T-helper 2 cell treated with Interferon-gamma antibody and Interleukin-4, amounts not matched to agents 5 μg/mL and 100 μg/mL, for 36 hours (primary cell): ENCODE results near the gene PCDHA12.
A peak's percentile ranks its signal among the peaks of the same experiment; 100 is the strongest.
"Not testable (repeated sequence)": the region's sequence is repeated elsewhere in the genome, so short reads cannot be mapped to it uniquely, and the experiment has no call there.

ENCODE experiments used
- DNase-seq: peaks from one replicate; pipeline ENCODE4 v3.0.0; 2021; ENCODE audit warnings: low spot score
- H3K27ac Mint-ChIP-seq: one replicate; pipeline ENCODE4 v1.8.0; 2021; ENCODE audit warnings: mild to moderate bottlenecking, mixed read lengths
- H3K27me3 Mint-ChIP-seq: one replicate; pipeline ENCODE4 v1.8.0; 2021; ENCODE audit warnings: low read depth, mixed read lengths
- H3K36me3 Mint-ChIP-seq: one replicate; pipeline ENCODE4 v1.8.0; 2021; ENCODE audit warnings: low read depth, mixed read lengths
- H3K4me1 Mint-ChIP-seq: one replicate; pipeline ENCODE4 v1.8.0; 2021; ENCODE audit warnings: low read depth, mixed read lengths
- H3K4me3 Mint-ChIP-seq: one replicate; pipeline ENCODE4 v1.8.0; 2022; ENCODE audit warnings: mild to moderate bottlenecking, moderate library complexity, mixed read lengths
- H3K9me3 Mint-ChIP-seq: one replicate; pipeline ENCODE4 v1.8.0; 2021; ENCODE audit warnings: mixed read lengths

PCDHA12 gene

GRCh38 chr5:140849831-140850634 lies 25.1 kb upstream of the PCDHA12 start:
- not testable (repeated sequence) for H3K4me1 Mint-ChIP-seq, H3K27ac Mint-ChIP-seq, H3K36me3 Mint-ChIP-seq, H3K4me3 Mint-ChIP-seq, H3K27me3 Mint-ChIP-seq, DNase-seq
- peaks cover 31% of the 10 kb centered on the region for H3K9me3 Mint-ChIP-seq

- Mint-ChIP-seq H3K36me3 (peaks cover 3% of the 10 kb centered on the region), H3K4me3 (no peak within 1 kb of the TSS), H3K4me1 (no peaks in the 10 kb centered on the region), H3K27me3 (no peaks in the 10 kb centered on the region), H3K27ac (no peak within 1 kb of the TSS), H3K9me3 (peaks cover 44% of the 10 kb centered on the region)
- DNase-seq = no peak
Observed at GRCh38 chr5:140855772-140856674, 19.1 kb upstream of the PCDHA12 start, which contains the start of gene PCDHA10. Gene PCDHA10, plus strand, starts transcription at chr5:140855897. Its CDS starts 152 bp downstream, at chr5:140856049.

GRCh38 chr5:140857177-140857986 lies 17.7 kb upstream of the PCDHA12 start:
- Mint-ChIP-seq H3K27ac (no peak overlapping the region), H3K27me3 (no peaks in the 10 kb centered on the region), H3K9me3 (peaks cover 48% of the 10 kb centered on the region), H3K36me3 (peaks cover 3% of the 10 kb centered on the region), H3K4me3 (no peak overlapping the region), H3K4me1 (no peaks in the 10 kb centered on the region)
- no peak for DNase-seq

- no peak for DNase-seq
Observed at GRCh38 chr5:140857987-140858240, 17.2 kb upstream of the PCDHA12 start.

GRCh38 chr5:140862441-140863295 lies 12.4 kb upstream of the PCDHA12 start:
- Mint-ChIP-seq H3K27me3 (no peaks in the 10 kb centered on the region), H3K36me3 (peaks cover 2% of the 10 kb centered on the region), H3K4me3 (no peak overlapping the region), H3K4me1 (no peaks in the 10 kb centered on the region), H3K27ac (no peak overlapping the region), H3K9me3 (peaks cover 24% of the 10 kb centered on the region)
- no peak for DNase-seq

More at GRCh38 chr5:140857987-140858240, 17.2 kb upstream of the PCDHA12 start:
- H3K4me1 Mint-ChIP-seq = no peaks in the 10 kb centered on the region
- peaks cover 3% of the 10 kb centered on the region for H3K36me3 Mint-ChIP-seq
- H3K27me3 Mint-ChIP-seq = no peaks in the 10 kb centered on the region
- H3K9me3 Mint-ChIP-seq = peaks cover 45% of the 10 kb centered on the region
- no peak overlapping the region for H3K27ac Mint-ChIP-seq
- H3K4me3 Mint-ChIP-seq = no peak overlapping the region

- H3K9me3 Mint-ChIP-seq = peaks cover 19% of the 10 kb centered on the region
- DNase-seq = no peak
- H3K36me3 Mint-ChIP-seq = no peaks in the 10 kb centered on the region
Observed at GRCh38 chr5:140868721-140869554, 6.2 kb upstream of the PCDHA12 start, which contains the start of gene PCDHA11. Gene PCDHA11, plus strand, starts transcription at chr5:140868957. Its CDS starts 147 bp downstream, at chr5:140869104.

GRCh38 chr5:140869555-140869886 lies 5.6 kb upstream of the PCDHA12 start:
- H3K9me3 Mint-ChIP-seq = peaks cover 21% of the 10 kb centered on the region
- H3K36me3 Mint-ChIP-seq = no peaks in the 10 kb centered on the region
- no peaks in the 10 kb centered on the region for H3K4me1 Mint-ChIP-seq
- no peak for DNase-seq
- H3K4me3 Mint-ChIP-seq = no peak overlapping the region
- no peak overlapping the region for H3K27ac Mint-ChIP-seq
- no peaks in the 10 kb centered on the region for H3K27me3 Mint-ChIP-seq

More at GRCh38 chr5:140868721-140869554, 6.2 kb upstream of the PCDHA12 start, which contains the start of gene PCDHA11:
- Mint-ChIP-seq H3K27ac (no peak within 1 kb of the TSS), H3K4me1 (no peaks in the 10 kb centered on the region), H3K27me3 (no peaks in the 10 kb centered on the region), H3K4me3 (no peak within 1 kb of the TSS)

GRCh38 chr5:140870221-140871201 lies 4.6 kb upstream of the PCDHA12 start:
- H3K27me3 Mint-ChIP-seq = no peaks in the 10 kb centered on the region
- H3K4me1 Mint-ChIP-seq = no peaks in the 10 kb centered on the region

GRCh38 chr5:140876541-140877261 lies 1.6 kb downstream of the PCDHA12 start:
- H3K4me1 Mint-ChIP-seq, H3K27me3 Mint-ChIP-seq, H3K27ac Mint-ChIP-seq, DNase-seq, H3K36me3 Mint-ChIP-seq, H3K4me3 Mint-ChIP-seq: not testable (repeated sequence)
- peaks cover 36% of the 10 kb centered on the region for H3K9me3 Mint-ChIP-seq

More at GRCh38 chr5:140870221-140871201, 4.6 kb upstream of the PCDHA12 start:
- no peak for DNase-seq
- Mint-ChIP-seq H3K4me3 (no peak overlapping the region), H3K36me3 (no peaks in the 10 kb centered on the region), H3K27ac (no peak overlapping the region), H3K9me3 (peaks cover 20% of the 10 kb centered on the region)

GRCh38 chr5:140877262-140877581 lies 2.1 kb downstream of the PCDHA12 start:
- H3K27ac Mint-ChIP-seq = no peak overlapping the region
- H3K36me3 Mint-ChIP-seq = no peaks in the 10 kb centered on the region
- no peaks in the 10 kb centered on the region for H3K27me3 Mint-ChIP-seq
- DNase-seq = no peak
- H3K9me3 Mint-ChIP-seq = peaks cover 36% of the 10 kb centered on the region
- no peak overlapping the region for H3K4me3 Mint-ChIP-seq
- H3K4me1 Mint-ChIP-seq = no peaks in the 10 kb centered on the region

- no peak for DNase-seq
- peak within 1 kb of the TSS; percentile 53 for H3K27ac Mint-ChIP-seq
- no peak within 1 kb of the TSS for H3K4me3 Mint-ChIP-seq
- H3K36me3 Mint-ChIP-seq = peaks cover 1% of the 10 kb centered on the region
- H3K4me1 Mint-ChIP-seq = no peaks in the 10 kb centered on the region
- no peaks in the 10 kb centered on the region for H3K27me3 Mint-ChIP-seq
- H3K9me3 Mint-ChIP-seq = peaks cover 36% of the 10 kb centered on the region
Observed at GRCh38 chr5:140881889-140882590, 6.9 kb downstream of the PCDHA12 start, which contains the start of gene PCDHA13. Gene PCDHA13, plus strand, starts transcription at chr5:140882124. Its CDS starts 145 bp downstream, at chr5:140882269.
